HL-60 (cell line): ENCODE results near the gene MARCHF3.
"Not testable (repeated sequence)": the region's sequence is repeated elsewhere in the genome, so short reads cannot be mapped to it uniquely, and the experiment has no call there.

ENCODE experiments used
- DNase-seq, 2 experiments: peaks; one replicate each; pipeline ENCODE4 v3.0.0-alpha.2; 2010 to 2020; ENCODE audit warnings: low read depth in 1 of 2, low spot score in 1 of 2
- H3K27ac ChIP-seq: fragments of 250-450 bp; sonication (Bioruptor Pico); replicated peaks from 2 replicates; pipeline ENCODE4 v1.5.1; 2020; ENCODE audit warnings: mild to moderate bottlenecking, moderate library complexity
- H3K27me3 ChIP-seq: fragments of 250-450 bp; sonication (Bioruptor Pico); 2 replicates; pipeline ENCODE4 v1.5.1; 2021; ENCODE audit warnings: mild to moderate bottlenecking, moderate library complexity; ENCODE audit not compliant: insufficient read depth, poor library complexity, severe bottlenecking
- H3K4me3 ChIP-seq: replicated peaks from 2 replicates; pipeline ENCODE4 v1.5.1; 2011; ENCODE audit warnings: mild to moderate bottlenecking, control low read depth, low read length; ENCODE audit not compliant: insufficient read depth
- GABPA ChIP-seq: IDR thresholded peaks from 2 replicates; pipeline ENCODE4 v1.6.1; 2012; ENCODE audit warnings: low read depth
- POLR2AphosphoS5 ChIP-seq: IDR thresholded peaks from 2 replicates; pipeline ENCODE4 v1.6.1; 2012; ENCODE audit warnings: low read depth
- SPI1 ChIP-seq: IDR thresholded peaks from 2 replicates; pipeline ENCODE4 v1.6.1; 2012; ENCODE audit warnings: low read depth, mild to moderate bottlenecking, borderline replicate concordance
- TF ChIP-seq, protein P1 (sequence below): IDR thresholded peaks from 2 replicates; pipeline ENCODE4 v1.6.1; 2012; ENCODE audit warnings: low read depth; ENCODE audit not compliant: insufficient replicate concordance
- TF ChIP-seq, protein P2 (sequence below): IDR thresholded peaks from one replicate; pipeline ENCODE4 v1.5.1; 2011; ENCODE audit warnings: low read length, control low read depth, inconsistent platforms; ENCODE audit not compliant: insufficient read depth

The MARCHF3 gene

DNA sequence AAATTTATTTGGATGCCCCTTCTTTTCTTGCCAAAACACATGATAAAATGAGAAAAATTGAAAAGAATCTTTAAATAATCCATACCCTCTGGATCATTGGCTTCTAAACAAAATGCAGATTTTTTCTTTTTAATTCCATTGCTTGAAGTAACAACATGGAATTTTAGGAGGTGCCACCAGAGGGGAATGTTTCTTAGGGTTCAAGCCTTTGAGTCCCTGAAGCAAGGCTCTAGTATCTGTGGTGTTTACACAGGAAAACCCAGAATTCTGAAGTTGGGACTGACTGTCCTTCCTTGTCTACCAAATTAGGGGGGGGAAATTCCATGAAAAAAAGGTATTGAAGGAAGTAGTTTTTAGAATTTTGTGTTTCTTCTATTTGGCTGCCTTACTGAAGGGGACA is 184.0 kb downstream of the MARCHF3 start:
- Histone ChIP-seq H3K27me3 (no peaks in the 10 kb centered on the region), H3K27ac (no peak overlapping the region), H3K4me3 (no peak overlapping the region)
- no peak for DNase-seq
- TF ChIP-seq, protein P1, sequence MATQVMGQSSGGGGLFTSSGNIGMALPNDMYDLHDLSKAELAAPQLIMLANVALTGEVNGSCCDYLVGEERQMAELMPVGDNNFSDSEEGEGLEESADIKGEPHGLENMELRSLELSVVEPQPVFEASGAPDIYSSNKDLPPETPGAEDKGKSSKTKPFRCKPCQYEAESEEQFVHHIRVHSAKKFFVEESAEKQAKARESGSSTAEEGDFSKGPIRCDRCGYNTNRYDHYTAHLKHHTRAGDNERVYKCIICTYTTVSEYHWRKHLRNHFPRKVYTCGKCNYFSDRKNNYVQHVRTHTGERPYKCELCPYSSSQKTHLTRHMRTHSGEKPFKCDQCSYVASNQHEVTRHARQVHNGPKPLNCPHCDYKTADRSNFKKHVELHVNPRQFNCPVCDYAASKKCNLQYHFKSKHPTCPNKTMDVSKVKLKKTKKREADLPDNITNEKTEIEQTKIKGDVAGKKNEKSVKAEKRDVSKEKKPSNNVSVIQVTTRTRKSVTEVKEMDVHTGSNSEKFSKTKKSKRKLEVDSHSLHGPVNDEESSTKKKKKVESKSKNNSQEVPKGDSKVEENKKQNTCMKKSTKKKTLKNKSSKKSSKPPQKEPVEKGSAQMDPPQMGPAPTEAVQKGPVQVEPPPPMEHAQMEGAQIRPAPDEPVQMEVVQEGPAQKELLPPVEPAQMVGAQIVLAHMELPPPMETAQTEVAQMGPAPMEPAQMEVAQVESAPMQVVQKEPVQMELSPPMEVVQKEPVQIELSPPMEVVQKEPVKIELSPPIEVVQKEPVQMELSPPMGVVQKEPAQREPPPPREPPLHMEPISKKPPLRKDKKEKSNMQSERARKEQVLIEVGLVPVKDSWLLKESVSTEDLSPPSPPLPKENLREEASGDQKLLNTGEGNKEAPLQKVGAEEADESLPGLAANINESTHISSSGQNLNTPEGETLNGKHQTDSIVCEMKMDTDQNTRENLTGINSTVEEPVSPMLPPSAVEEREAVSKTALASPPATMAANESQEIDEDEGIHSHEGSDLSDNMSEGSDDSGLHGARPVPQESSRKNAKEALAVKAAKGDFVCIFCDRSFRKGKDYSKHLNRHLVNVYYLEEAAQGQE, result no peak
- no peak for TF ChIP-seq SPI1
- TF ChIP-seq GABPA, result no peak
- no peak for TF ChIP-seq POLR2AphosphoS5
- TF ChIP-seq, protein P2, sequence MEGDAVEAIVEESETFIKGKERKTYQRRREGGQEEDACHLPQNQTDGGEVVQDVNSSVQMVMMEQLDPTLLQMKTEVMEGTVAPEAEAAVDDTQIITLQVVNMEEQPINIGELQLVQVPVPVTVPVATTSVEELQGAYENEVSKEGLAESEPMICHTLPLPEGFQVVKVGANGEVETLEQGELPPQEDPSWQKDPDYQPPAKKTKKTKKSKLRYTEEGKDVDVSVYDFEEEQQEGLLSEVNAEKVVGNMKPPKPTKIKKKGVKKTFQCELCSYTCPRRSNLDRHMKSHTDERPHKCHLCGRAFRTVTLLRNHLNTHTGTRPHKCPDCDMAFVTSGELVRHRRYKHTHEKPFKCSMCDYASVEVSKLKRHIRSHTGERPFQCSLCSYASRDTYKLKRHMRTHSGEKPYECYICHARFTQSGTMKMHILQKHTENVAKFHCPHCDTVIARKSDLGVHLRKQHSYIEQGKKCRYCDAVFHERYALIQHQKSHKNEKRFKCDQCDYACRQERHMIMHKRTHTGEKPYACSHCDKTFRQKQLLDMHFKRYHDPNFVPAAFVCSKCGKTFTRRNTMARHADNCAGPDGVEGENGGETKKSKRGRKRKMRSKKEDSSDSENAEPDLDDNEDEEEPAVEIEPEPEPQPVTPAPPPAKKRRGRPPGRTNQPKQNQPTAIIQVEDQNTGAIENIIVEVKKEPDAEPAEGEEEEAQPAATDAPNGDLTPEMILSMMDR, result no peak

DNA sequence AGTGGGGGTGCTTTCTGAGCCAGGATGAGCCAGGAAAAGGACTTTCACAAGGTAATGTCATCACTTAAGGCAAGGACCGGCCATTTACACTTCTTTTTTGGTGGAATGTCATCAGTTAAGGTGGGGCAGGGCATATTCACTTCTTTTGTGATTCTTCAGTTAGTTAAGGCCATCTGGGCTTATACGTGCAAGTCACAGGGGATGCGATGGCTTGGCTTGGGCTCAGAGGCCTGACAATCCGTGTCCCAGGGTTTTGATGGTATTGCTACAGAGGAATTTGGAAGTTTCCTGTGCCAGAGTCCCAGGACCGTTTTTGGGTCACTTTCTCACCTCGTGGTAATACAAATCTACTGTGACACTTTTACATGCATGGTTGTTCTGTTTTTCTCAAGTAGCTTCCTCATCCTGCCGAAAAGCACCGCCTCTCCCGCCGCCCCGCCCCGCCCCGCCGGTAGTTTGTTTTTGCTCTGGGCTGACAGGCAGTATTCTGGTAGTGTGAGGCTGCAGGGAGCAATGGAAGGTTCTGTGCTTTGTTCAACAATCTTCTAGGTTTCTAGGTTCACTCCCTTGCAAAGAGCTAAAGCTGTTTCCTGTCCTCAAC is 184.8 kb downstream of the MARCHF3 start:
- not testable (repeated sequence) for H3K27me3 ChIP-seq, H3K4me3 ChIP-seq, H3K27ac ChIP-seq
- peak in 1 of 2 experiments; percentile 65 for DNase-seq

DNA sequence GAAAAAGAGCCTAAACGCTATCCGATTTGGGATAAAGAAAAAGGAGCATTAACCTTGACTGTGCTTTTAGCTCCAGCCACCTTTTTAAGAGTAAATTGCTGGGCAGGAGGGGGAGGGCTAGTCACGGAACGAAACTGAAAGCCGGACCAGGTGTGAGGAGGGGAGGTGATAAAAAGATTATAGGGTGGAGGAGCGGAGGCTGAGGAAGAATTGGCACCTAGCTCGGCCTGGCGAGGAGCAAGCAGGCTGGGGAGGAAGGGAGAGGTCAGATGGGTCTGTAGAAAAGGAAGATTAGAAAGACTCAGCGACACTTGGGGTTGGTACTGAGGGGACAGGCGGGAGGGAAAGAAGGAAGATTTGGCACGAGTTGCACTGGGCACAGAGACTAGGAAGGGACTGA is 187.0 kb downstream of the MARCHF3 start:
- not testable (repeated sequence) for H3K4me3 ChIP-seq, H3K27me3 ChIP-seq, H3K27ac ChIP-seq, DNase-seq

DNA sequence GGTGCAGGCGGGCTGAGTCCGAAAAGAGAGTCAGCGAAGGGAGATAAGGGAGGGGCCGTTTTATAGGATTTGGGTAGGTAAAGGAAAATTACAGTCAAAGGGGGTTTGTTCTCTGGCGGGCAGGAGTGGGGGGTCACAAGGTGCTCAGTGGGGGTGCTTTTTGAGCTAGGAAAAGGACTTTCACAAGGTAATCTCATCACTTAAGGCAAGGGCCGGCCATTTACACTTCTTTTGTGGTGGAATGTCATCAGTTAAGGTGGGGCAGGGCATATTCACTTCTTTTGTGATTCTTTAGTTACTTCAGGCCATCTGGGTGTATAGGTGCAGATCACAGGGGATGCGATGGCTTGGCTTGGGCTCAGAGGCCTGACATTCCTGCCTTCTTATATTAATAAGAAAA is 191.0 kb downstream of the MARCHF3 start:
- not testable (repeated sequence) for H3K4me3 ChIP-seq, H3K27me3 ChIP-seq, H3K27ac ChIP-seq, DNase-seq

DNA sequence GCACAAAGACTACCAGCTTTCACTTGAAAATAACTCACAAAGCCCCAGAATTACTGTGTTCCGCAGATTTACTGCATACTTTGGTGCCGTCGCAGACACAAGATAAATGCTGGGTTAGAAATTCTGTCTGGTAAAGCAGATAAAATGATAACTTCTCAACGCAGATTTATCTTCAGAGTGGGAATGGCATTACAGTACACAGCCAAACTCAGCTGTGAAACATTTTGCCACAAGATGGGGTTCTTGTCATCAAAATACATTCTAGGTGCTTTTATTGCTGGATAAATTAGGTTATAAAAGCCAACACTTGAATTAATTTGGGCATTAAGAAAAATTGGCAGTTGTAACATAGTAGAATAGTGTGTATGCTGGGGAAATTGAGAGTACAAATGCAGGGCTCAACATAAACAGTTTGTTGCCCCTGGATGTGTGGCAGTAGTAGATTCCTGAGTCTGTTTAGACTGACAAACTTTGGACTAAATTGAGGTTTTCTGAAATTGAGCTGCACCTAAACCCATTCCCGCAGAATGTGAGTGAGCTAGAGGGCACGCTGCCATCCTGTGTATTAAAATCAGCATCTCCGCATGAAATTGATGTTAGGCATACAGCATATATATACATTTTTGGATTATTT is 192.3 kb downstream of the MARCHF3 start:
- no peaks in the 10 kb centered on the region for H3K27me3 ChIP-seq
- TF ChIP-seq, protein P2, result no peak
- TF ChIP-seq GABPA, result no peak
- no peak for TF ChIP-seq SPI1
- TF ChIP-seq POLR2AphosphoS5, result no peak
- TF ChIP-seq, protein P1, result no peak
- H3K27ac ChIP-seq, result no peak overlapping the region
- H3K4me3 ChIP-seq, result no peak overlapping the region
- no peak for DNase-seq
